GM12878 (cell line): ENCODE measurements around the gene UBE2L6. TPM values are rescaled to one million over a fixed set of nuclear protein-coding genes. Genes with fewer than 3 reads are reported as not detected.

Experiments used
- ATF7 ChIP-seq: fragments of 450-650 bp; IDR thresholded peaks from 2 replicates; pipeline ENCODE4 v1.6.1; 2016; ENCODE audit warnings: low read depth, mild to moderate bottlenecking
- BCL11A ChIP-seq: IDR thresholded peaks from 2 replicates; pipeline ENCODE4 v1.6.1; 2011; ENCODE audit warnings: low read depth, low read length
- CREB1 ChIP-seq: IDR thresholded peaks from 2 replicates; pipeline ENCODE4 v1.6.1; 2012; ENCODE audit warnings: low read depth, mild to moderate bottlenecking, inconsistent platforms
- EED ChIP-seq: sonication (generic); IDR thresholded peaks from 2 replicates; pipeline ENCODE4 v1.6.1; 2016; ENCODE audit warnings: antibody characterized with exemption, low read depth
- FOS ChIP-seq: IDR thresholded peaks from 3 replicates; pipeline ENCODE4 v1.6.1; 2011; ENCODE audit warnings: borderline replicate concordance; ENCODE audit not compliant: insufficient read length; ENCODE audit errors: extremely low read depth
- STAT1 ChIP-seq: fragments of 450-650 bp; conservative IDR thresholded peaks from 2 replicates; pipeline ENCODE4 v1.6.1; 2014; ENCODE audit warnings: antibody characterized with exemption, mild to moderate bottlenecking
- STAT3 ChIP-seq: IDR thresholded peaks from 2 replicates; pipeline ENCODE4 v1.6.1; 2011; ENCODE audit warnings: low read depth, low read length, improper control_type of control experiment
- SUPT20H ChIP-seq: IDR thresholded peaks from 2 replicates; pipeline ENCODE4 v1.6.1; 2011; ENCODE audit warnings: low read depth, mild to moderate bottlenecking, low read length, moderate library complexity, borderline replicate concordance; ENCODE audit not compliant: control insufficient read depth
- polyA plus RNA-seq, 11 experiments: library from polyadenylated mRNA; depleted of rRNA in 4 of 11; unstranded in 6 of 11; stranded (reverse) in 5 of 11; fragments of >200 nt; fragmentation: Nextera tagmentation in 4 of 11; fragmentation: Illumina TruSeq in 1 of 11; extraction: Ambion mirVana in 4 of 11; extraction: Trizol in 1 of 11; gene quantifications; 1 replicate in 1 of 11; 2 replicates in 10 of 11; pipeline versions ENCODE4 v1.2.1 to v1.2.3, GENCODE V29; 2011 to 2016; ENCODE audit warnings: inconsistent platforms in 2 of 11, missing spikeins in 2 of 11, low read depth in 1 of 11
- total RNA-seq, 4 experiments: library from RNA; depleted of rRNA in 3 of 4; stranded (reverse); fragments of >200 nt in 3 of 4; fragmentation: Illumina TruSeq in 1 of 4; extraction: Trizol in 1 of 4; gene quantifications; 2 replicates each; pipeline versions ENCODE4 v1.2.1 to v1.2.3, GENCODE V29; 2013 to 2021
- TF ChIP-seq, protein P1 (sequence below): IDR thresholded peaks from 2 replicates; pipeline ENCODE4 v1.6.1; 2012; ENCODE audit warnings: improper control_type of control experiment, low read depth, low read length; ENCODE audit not compliant: insufficient replicate concordance
- TF ChIP-seq, protein P2 (sequence below): fragments of 450-650 bp; IDR thresholded peaks from 2 replicates; pipeline ENCODE4 v1.6.1; 2017; ENCODE audit warnings: mild to moderate bottlenecking
- TF ChIP-seq, protein P3 (sequence below): fragments of 450-650 bp; IDR thresholded peaks from 2 replicates; pipeline ENCODE4 v1.6.1; 2017; ENCODE audit warnings: mild to moderate bottlenecking, moderate library complexity
- TF ChIP-seq, protein P4 (sequence below): fragments of 450-650 bp; conservative IDR thresholded peaks from 2 replicates; pipeline ENCODE4 v1.6.1; 2017; ENCODE audit warnings: mild to moderate bottlenecking, moderate library complexity

Gene UBE2L6
- total and polyA plus RNA-seq, 10 of the 15 experiments (the other 5 are each of a cell fraction or from before 2014, with no cell fraction given) = 114 to 295 (median 173) TPM

DNA sequence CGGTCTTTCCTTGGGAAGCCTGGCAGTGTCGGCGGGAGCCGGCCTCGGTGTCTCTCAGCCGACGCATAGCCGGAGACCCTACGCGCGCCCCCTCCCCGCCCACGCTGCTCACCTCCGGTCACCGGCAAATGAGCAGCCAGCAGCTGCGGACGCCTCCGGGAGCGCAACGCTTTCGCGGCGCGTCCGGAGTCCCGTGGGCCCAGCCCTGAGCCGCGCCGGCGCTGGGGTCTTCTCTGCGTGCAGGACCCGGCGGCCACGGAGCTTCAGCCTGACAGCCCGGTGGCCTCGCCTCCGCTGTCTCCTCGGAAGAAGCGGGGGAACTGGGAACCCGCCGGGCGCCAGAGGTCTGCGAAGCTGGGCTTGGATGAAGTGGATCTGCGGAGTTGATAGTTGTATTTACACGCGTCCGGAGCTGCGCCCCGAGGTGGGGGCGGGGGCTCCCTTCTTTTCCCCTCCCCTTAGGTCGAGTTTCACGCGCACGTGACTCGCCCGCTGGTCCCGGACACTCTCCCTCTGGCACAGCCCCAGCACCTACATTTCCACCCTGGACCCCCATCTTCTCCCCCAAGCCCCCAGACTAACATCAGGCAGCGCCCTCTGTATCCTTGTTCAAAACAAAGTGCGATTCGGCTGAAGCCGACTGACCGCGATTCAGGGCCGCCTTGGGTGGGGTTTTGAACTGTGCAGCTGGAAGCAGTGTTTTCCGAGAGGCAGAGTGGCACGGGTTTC lies 52.0 kb downstream of the UBE2L6 start, which contains the start of gene SLC43A1 (continued):
- TF ChIP-seq, protein P1, sequence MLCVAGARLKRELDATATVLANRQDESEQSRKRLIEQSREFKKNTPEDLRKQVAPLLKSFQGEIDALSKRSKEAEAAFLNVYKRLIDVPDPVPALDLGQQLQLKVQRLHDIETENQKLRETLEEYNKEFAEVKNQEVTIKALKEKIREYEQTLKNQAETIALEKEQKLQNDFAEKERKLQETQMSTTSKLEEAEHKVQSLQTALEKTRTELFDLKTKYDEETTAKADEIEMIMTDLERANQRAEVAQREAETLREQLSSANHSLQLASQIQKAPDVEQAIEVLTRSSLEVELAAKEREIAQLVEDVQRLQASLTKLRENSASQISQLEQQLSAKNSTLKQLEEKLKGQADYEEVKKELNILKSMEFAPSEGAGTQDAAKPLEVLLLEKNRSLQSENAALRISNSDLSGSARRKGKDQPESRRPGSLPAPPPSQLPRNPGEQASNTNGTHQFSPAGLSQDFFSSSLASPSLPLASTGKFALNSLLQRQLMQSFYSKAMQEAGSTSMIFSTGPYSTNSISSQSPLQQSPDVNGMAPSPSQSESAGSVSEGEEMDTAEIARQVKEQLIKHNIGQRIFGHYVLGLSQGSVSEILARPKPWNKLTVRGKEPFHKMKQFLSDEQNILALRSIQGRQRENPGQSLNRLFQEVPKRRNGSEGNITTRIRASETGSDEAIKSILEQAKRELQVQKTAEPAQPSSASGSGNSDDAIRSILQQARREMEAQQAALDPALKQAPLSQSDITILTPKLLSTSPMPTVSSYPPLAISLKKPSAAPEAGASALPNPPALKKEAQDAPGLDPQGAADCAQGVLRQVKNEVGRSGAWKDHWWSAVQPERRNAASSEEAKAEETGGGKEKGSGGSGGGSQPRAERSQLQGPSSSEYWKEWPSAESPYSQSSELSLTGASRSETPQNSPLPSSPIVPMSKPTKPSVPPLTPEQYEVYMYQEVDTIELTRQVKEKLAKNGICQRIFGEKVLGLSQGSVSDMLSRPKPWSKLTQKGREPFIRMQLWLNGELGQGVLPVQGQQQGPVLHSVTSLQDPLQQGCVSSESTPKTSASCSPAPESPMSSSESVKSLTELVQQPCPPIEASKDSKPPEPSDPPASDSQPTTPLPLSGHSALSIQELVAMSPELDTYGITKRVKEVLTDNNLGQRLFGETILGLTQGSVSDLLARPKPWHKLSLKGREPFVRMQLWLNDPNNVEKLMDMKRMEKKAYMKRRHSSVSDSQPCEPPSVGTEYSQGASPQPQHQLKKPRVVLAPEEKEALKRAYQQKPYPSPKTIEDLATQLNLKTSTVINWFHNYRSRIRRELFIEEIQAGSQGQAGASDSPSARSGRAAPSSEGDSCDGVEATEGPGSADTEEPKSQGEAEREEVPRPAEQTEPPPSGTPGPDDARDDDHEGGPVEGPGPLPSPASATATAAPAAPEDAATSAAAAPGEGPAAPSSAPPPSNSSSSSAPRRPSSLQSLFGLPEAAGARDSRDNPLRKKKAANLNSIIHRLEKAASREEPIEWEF = no peak
- TF ChIP-seq, protein P2, sequence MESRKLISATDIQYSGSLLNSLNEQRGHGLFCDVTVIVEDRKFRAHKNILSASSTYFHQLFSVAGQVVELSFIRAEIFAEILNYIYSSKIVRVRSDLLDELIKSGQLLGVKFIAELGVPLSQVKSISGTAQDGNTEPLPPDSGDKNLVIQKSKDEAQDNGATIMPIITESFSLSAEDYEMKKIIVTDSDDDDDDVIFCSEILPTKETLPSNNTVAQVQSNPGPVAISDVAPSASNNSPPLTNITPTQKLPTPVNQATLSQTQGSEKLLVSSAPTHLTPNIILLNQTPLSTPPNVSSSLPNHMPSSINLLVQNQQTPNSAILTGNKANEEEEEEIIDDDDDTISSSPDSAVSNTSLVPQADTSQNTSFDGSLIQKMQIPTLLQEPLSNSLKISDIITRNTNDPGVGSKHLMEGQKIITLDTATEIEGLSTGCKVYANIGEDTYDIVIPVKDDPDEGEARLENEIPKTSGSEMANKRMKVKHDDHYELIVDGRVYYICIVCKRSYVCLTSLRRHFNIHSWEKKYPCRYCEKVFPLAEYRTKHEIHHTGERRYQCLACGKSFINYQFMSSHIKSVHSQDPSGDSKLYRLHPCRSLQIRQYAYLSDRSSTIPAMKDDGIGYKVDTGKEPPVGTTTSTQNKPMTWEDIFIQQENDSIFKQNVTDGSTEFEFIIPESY = no peak
- no peak for TF ChIP-seq STAT3
- no peak for TF ChIP-seq CREB1
- peak; percentile 7; the same call in 1 of the 2 replicates for TF ChIP-seq EED
- no peak for TF ChIP-seq BCL11A
- TF ChIP-seq, protein P3, sequence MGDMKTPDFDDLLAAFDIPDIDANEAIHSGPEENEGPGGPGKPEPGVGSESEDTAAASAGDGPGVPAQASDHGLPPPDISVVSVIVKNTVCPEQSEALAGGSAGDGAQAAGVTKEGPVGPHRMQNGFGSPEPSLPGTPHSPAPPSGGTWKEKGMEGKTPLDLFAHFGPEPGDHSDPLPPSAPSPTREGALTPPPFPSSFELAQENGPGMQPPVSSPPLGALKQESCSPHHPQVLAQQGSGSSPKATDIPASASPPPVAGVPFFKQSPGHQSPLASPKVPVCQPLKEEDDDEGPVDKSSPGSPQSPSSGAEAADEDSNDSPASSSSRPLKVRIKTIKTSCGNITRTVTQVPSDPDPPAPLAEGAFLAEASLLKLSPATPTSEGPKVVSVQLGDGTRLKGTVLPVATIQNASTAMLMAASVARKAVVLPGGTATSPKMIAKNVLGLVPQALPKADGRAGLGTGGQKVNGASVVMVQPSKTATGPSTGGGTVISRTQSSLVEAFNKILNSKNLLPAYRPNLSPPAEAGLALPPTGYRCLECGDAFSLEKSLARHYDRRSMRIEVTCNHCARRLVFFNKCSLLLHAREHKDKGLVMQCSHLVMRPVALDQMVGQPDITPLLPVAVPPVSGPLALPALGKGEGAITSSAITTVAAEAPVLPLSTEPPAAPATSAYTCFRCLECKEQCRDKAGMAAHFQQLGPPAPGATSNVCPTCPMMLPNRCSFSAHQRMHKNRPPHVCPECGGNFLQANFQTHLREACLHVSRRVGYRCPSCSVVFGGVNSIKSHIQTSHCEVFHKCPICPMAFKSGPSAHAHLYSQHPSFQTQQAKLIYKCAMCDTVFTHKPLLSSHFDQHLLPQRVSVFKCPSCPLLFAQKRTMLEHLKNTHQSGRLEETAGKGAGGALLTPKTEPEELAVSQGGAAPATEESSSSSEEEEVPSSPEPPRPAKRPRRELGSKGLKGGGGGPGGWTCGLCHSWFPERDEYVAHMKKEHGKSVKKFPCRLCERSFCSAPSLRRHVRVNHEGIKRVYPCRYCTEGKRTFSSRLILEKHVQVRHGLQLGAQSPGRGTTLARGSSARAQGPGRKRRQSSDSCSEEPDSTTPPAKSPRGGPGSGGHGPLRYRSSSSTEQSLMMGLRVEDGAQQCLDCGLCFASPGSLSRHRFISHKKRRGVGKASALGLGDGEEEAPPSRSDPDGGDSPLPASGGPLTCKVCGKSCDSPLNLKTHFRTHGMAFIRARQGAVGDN = no peak
- no peak for TF ChIP-seq ATF7
- no peak for TF ChIP-seq SUPT20H
- no peak for TF ChIP-seq FOS
- TF ChIP-seq, protein P4, sequence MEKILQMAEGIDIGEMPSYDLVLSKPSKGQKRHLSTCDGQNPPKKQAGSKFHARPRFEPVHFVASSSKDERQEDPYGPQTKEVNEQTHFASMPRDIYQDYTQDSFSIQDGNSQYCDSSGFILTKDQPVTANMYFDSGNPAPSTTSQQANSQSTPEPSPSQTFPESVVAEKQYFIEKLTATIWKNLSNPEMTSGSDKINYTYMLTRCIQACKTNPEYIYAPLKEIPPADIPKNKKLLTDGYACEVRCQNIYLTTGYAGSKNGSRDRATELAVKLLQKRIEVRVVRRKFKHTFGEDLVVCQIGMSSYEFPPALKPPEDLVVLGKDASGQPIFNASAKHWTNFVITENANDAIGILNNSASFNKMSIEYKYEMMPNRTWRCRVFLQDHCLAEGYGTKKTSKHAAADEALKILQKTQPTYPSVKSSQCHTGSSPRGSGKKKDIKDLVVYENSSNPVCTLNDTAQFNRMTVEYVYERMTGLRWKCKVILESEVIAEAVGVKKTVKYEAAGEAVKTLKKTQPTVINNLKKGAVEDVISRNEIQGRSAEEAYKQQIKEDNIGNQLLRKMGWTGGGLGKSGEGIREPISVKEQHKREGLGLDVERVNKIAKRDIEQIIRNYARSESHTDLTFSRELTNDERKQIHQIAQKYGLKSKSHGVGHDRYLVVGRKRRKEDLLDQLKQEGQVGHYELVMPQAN = no peak; the same call in 1 of the 2 replicates
- no peak for TF ChIP-seq STAT1
